HG03045 (cell line): ENCODE measurements around the gene HRNR.
"Not testable (repeated sequence)": the region's sequence is repeated elsewhere in the genome, so short reads cannot be mapped to it uniquely, and the experiment has no call there.

Experiments used
- ATAC-seq: cut with Tn5 transposase; IDR thresholded peaks from one replicate; pipeline ENCODE4 v1.9.1; 2021; ENCODE audit warnings: mild to moderate bottlenecking, moderate library complexity; ENCODE audit not compliant: unreplicated experiment

The HRNR gene

DNA sequence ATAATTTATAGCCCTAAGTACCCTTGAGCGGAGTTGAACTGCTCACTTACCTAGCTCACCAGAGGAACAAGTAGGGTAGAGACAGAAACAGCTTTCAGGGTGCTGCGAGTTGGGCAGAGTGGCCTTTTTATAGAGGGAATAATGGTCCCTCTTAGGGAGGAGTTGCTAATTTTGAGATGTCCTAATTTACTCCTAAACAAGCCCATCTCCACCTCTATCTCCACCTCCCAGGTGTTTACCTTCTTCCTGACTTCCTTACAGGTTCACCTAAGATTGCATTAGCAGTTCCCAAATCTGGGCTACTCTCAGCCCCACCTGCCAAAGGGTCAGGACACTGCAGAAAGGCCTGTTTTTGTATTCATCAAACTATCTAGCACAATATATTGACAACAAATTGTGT lies at the start of gene HRNR:
Gene HRNR (minus strand): TSS at position 101 of the 400 bp plus-strand sequence. CDS start 940 bp downstream, outside the sequence.
- ATAC-seq = no peak

- not testable (repeated sequence) for ATAC-seq
Measured at GRCh38 chr1:152256394-152256793, 32.4 kb upstream of the HRNR start.

- ATAC-seq = no peak
Measured at GRCh38 chr1:152252157-152252556, 28.2 kb upstream of the HRNR start.

DNA sequence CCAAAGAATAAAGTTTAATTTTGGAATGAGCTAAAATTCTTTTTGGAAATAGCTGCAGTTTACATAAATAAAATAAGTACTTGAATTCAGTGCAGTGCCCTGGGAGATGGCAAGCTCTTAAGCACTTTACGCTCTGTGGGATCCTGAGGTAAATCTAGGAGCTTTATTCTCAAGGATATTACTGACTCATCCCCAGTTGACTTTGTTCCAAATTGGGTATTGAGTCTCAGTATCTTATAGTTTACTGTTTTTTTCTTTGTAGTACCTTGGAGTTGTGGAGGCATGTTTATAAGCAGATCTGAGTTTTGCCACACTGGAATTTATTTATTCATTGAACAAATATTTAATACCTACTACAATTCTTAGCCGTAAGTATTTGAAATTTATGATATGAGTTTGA lies 27.4 kb upstream of the HRNR start:
- no peak for ATAC-seq

DNA sequence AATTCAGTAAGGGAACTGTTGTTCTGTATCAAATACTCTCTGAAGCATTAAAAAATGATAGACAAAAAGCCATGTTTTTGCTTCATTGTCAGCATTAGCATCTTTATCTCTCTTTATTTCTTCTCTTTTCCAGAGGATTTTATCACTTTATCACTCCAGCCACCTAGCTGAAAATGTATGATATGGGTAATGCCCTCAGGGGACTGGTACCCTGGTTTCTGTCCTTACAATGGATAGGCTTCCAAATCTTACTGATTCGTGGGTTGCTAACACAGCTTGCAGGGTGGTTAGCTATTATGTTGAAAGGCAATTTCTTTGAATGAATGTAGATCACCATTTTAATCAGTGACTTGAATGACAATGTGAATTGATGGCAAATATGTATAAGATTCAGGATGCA lies 23.3 kb upstream of the HRNR start:
- ATAC-seq = no peak

DNA sequence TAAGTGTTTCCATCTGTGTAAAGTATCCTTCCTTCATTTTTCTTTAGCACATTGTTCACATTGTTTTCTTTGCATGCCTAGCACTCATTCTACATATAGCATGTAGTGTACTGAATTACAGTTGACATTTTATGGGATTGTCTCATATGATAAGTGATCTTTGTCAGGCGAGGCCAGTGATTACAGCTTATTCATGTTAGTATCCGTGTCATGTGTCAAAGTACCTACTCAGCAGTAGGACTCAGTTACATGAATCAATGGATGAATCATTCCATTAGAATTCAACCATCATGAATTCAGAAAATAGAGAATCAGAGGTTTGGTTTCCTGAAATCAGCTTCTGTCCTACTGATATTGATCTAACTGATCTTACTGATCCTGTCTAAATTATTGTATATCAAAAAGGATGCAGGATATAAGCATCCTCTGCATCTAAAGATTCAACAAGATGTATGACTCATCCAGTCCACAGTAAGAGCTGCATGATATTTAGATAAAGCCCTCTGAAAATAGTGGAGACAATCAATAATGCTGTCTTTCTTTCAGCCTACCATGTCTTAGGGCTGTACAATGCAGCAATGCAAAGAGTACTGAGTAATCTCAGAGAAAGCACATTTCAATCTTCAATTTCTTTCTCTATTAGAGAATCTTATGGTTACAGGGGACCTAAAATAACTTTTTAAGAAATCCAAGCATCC lies 20.7 kb upstream of the HRNR start:
- ATAC-seq = no peak

DNA sequence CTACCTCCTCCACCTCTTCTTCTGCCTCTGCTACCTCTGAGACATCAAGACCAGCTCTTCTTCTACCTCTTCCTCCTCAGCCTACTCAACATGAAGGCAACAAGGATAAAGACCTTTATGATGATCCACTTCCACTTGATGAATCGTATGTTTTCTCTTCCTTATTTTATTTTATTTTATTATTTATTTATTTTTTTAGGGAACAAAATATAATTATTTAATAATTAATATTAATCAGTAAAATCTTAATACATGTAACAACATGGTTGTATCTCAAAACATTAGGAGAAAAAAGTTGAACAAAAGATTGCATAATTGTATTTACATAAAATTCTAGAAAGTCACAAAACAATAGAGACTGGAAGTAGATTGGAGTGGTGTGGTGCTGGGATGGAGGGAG lies 13.1 kb upstream of the HRNR start:
- no peak for ATAC-seq

DNA sequence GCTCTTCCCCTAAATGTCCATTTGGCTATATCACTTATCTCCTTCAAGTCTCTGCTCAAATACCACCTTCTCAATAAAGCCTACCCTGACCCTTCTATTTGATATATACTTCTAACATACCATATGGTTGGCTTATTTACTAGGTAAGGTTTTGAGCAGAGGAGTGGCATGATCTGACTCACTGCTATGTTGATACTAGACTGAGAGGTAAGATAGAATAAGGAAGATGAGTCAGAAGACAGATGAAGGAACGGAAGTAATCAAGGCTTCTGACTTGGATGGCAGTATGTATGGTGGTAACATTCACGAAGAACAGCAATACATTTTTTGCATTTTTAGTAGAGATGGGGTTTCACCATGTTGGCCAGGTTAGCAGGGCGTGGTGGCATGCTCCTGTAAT lies 4.8 kb upstream of the HRNR start:
- no peak for ATAC-seq

DNA sequence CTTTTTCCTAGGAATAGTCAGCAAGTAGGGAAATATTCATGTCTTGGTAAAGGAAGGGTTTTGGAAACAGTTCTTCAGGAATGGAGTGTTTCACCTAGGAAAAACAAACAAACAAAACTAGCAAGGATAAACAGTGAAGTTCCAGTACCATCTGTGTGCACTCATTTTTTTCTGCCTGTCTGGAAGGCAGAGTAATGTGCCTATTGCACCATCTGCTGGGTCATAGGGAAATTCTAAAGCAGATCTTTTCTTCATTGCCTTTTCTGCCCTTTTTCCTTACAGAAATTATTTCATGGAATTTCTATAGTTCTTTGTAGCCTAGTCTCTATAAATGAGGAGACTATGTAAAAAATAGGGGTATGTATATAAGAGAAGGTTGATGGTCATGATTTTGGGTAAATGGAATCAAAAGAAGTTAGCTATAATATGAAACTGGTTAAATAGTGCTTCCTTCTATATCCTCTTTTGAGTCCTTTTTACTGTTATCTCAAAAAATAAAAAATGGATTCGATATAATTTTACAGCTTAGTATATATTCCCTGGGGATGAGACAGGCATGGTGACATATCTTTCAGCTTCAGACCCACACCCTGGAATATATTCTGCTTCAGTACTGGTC lies 3.4 kb upstream of the HRNR start:
- no peak for ATAC-seq

DNA sequence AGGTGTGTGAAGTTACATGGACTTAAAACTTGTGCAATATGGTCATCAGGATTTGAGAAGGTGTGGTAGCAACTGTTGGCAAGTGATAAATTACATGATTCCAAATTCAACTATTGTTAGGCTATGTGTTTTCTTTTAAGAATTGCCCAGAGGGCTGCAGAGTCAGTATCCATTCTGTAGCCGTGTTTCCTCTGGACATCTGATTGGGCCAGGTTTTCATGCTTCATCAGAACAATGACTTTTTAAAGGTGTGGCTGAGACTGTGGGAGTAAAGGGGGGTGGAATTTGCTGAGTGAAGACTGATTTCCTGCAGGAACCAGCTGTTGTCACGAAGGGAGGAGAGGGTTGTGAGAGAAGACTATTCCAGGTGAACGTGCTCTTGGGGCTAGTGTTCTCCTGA lies 1.7 kb upstream of the HRNR start:
- ATAC-seq = no peak

GRCh38 chr1:152220166-152221163 lies 3.5 kb downstream of the HRNR start:
- ATAC-seq = no peak

- ATAC-seq = not testable (repeated sequence)
Measured at GRCh38 chr1:152219438-152219837, 4.6 kb downstream of the HRNR start.

GRCh38 chr1:152218762-152219436 lies 5.1 kb downstream of the HRNR start:
- ATAC-seq = no peak

DNA sequence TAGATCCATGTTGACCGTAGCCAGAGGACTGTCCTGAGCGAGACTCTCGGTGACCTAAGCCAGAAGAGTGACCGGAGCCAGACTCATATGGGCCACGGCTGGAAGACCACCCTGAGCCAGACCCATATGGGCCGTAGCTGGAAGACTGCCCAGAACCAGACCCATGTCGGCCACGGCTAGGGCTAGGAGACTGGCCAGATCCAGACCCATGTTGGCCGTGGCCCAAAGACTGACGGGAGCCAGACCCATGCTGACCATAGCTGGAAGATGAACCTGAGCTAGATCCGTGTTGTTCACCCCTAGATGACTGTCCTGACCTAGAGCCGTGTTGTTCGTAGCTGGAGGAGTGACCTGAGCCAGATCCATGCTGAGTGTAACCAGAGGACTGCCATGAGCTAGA lies 8.4 kb downstream of the HRNR start:
- ATAC-seq = not testable (repeated sequence)

- not testable (repeated sequence) for ATAC-seq
Measured at GRCh38 chr1:152214911-152215310, 9.1 kb downstream of the HRNR start.

- ATAC-seq = no peak
Measured at GRCh38 chr1:152198982-152199381, 25.0 kb downstream of the HRNR start.

DNA sequence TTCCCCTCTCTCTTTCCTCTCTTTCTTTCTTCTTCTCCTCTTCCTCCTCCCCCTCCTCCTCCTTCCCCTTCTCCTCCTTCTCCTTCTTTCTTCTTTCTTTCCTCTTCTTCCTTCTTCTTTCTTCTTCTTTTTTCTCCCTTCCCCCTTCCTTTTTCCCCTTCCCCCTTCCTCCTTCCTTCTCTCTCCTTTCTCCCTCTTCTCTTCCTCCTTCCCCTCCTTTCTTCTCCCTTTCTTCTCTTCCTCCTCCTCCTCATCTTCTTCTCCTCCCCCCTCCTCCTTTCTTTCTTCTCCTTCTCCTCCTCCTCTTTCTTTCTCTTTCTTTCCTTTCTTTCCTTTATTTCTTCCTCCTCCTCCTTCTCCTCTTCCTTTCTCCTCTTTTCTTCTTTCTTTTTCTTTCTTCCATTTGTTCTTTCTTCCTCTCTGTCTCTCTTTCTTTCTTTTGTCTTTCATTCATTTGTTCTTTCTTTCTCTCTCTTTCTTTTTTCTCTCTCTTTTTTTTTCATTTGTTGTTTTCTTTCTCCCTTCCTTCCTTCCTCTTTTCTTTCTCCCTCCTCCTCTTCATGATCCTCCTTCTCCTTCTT lies 26.5 kb downstream of the HRNR start:
- ATAC-seq = no peak

DNA sequence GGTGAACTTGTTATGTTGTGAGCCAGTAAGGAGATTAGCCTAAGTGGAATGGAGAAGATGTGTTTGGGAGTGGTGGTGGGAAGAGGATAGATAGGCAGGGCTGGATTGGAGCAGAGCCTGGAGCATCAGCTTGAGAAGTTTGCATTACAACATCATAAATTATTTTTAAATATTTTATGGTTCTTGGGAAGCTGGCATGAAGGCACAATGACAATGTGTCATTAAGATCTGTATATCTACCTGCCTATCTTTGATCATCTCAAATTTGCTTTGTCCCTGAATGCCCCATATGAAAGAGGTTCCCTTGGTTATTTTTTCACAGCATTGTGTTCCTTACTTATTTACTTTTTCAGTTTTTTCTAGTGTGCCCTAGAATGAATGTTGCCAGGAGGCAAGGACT lies 32.3 kb downstream of the HRNR start:
- ATAC-seq = no peak

DNA sequence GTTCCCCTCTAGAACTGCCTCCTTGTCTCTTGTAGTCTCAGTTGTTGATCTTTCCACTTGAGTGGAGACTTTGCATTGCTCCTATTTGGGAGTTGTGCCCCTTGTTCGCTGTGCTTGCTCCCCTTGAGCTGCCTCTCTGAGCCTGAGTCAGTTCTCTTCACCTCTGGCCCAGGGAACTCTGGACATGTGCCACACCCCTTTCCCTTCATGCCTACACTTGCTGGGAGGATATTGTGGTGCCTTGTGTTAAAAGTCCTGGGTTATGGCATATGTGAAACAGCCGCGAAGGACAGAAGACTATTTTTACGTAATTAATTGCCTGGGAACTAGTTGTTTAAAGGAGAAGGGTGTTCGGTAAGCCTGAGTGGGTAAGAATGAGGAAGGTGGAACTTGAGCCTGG lies 32.7 kb downstream of the HRNR start:
- no peak for ATAC-seq

DNA sequence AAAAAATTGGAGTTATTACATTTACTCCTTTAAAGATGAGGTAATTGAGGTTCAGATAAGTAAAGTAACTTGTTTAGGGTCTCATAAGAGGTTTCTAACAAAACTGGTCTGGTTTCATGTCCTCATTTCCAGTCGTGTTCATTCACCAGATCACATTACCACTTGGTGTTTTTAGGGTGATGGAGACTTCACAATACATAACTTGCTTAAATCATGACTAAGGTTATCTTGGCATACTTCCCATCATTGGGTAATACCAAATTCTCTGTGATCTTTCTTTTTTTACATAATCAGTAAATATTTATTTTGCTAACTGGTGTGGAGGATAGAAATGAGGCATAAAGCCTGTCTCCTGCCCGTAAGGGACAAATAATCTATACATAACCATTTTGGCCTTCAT lies 33.4 kb downstream of the HRNR start:
- ATAC-seq = no peak
